BLaER1 (cell line): ENCODE results near the gene RIPOR2.

Experiments
- H3K27ac ChIP-seq: shearing (Covaris generic); formaldehyde crosslinking; 2 replicates; pipeline ENCODE4 v1.8.1; 2022
- H3K27me3 ChIP-seq: shearing (Covaris generic); formaldehyde crosslinking; 2 replicates; pipeline ENCODE4 v1.8.1; 2022
- H3K36me3 ChIP-seq: shearing (Covaris generic); formaldehyde crosslinking; 2 replicates; pipeline ENCODE4 v1.8.1; 2022
- H3K4me1 ChIP-seq: shearing (Covaris generic); formaldehyde crosslinking; 2 replicates; pipeline ENCODE4 v1.8.1; 2022
- H3K4me2 ChIP-seq: shearing (Covaris generic); formaldehyde crosslinking; 2 replicates; pipeline ENCODE4 v1.8.1; 2022
- H3K4me3 ChIP-seq: shearing (Covaris generic); formaldehyde crosslinking; 2 replicates; pipeline ENCODE4 v1.8.1; 2022
- H3K9ac ChIP-seq: shearing (Covaris generic); formaldehyde crosslinking; 2 replicates; pipeline ENCODE4 v1.8.1; 2022
- H3K9me3 ChIP-seq: shearing (Covaris generic); formaldehyde crosslinking; 2 replicates; pipeline ENCODE4 v1.8.1; 2022
- H4K20me1 ChIP-seq: shearing (Covaris generic); formaldehyde crosslinking; 2 replicates; pipeline ENCODE4 v1.8.1; 2022
- Cebpa-rat ChIP-seq: shearing (Covaris generic); IDR thresholded peaks from 2 replicates; pipeline ENCODE4 v1.8.1; 2022

Gene RIPOR2

DNA sequence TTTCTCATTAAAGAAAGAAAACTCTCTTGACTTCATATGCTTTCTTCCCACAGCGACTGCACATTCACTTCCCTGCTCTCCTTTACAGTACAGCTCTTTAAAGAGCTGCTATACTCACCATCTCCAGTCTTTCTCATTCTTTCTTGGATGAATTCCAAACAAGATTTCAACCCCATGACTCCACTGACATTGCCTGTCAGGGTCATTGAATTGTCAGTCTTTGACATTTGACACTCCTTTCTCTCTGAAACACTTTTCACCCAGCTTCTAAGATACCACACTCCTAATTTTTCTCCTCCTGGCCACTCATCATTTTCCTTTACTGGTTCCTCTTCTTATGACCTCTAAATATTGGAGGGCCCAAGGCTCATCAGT lies 136.2 kb downstream of the RIPOR2 start:
- Histone ChIP-seq H3K27me3 (no peaks in the 10 kb centered on the region), H3K4me2 (no peak overlapping the region), H4K20me1 (no peaks in the 10 kb centered on the region), H3K27ac (no peak overlapping the region), H3K4me3 (no peak overlapping the region), H3K9ac (no peak overlapping the region), H3K4me1 (no peaks in the 10 kb centered on the region), H3K36me3 (peaks cover 9% of the 10 kb centered on the region; the same call in 1 of the 2 replicates), H3K9me3 (no peaks in the 10 kb centered on the region)
- no peak for TF ChIP-seq Cebpa-rat

DNA sequence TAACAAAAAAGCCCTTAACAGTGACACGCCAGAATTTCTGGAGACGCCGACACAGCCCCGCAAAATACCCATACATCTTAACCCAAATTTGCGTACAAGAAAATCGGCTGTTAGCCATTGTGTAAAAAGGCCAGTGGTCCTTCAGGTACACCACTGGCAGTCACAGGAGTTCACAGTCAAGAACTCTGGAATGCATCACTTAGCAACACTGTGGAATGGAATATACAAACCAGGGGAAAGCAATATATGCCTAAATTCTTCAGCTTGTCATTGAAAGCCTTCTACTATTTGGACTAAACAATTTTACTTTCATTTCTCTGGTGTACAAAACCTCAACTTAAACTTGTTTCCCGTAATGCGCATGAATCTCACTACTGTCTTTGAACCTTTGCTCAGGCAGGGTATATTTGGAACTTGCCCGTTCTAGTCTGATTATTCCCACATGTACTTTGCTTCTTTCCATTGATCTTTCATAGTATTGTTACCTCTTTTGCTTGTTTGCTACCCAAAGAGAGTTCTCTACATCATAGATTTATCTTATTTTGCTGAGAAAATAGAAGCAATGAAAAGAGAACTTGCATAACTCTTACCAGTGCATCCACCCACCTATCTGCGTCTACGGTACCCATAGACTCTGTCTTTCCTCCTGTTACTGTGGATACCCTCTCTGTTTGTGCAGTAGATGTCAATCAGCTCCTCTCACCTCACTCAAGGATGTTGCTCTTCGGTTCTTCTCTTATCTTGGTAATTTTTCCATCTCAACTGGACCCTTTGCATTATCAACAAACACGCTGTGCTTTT lies 136.8 kb downstream of the RIPOR2 start, which contains the start of gene ARMH2:
TSS of gene ARMH2 (minus strand) at position 178 of the 801 bp plus-strand sequence. CDS start at position 118, 60 bp downstream.
- H3K9ac ChIP-seq, result no peak within 1 kb of the TSS
- no peaks in the 10 kb centered on the region for H3K9me3 ChIP-seq
- no peak within 1 kb of the TSS for H3K4me3 ChIP-seq
- H3K27ac ChIP-seq, result no peak within 1 kb of the TSS
- H3K4me2 ChIP-seq, result no peak within 1 kb of the TSS
- no peak for TF ChIP-seq Cebpa-rat
- H3K27me3 ChIP-seq, result no peaks in the 10 kb centered on the region
- peaks cover 7% of the 10 kb centered on the region; the same call in 1 of the 2 replicates for H3K36me3 ChIP-seq
- no peaks in the 10 kb centered on the region for H4K20me1 ChIP-seq
- no peaks in the 10 kb centered on the region for H3K4me1 ChIP-seq

DNA sequence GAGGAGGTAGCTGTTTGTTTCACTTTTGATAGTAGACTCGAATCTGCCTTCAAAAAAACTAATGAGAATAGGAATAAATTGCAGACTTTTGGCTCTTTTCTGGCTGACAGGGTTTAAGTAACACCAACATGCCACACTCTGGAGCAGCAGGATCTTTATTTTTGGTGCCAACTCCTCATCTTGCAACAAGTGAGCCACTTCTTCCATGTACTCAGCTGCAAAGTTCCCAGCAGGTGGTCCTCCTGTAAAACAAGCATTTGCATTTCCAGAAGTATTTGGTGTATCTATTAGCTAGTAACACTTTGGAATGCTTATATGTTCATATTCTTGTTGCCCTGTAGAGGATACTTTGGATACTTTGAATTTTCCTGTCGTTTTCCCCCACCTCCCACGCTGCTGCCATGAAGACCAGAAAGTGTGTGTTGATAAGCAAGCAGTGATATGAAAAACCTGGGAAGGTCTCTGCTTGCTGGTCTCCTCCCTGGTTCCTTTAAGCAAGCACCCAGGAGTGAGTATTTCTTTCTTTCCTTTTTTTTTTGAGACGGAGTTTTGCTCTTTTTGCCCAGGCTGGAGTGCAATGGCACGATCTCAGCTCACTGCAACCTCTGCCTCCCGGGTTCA lies 138.1 kb downstream of the RIPOR2 start:
- TF ChIP-seq Cebpa-rat, result no peak

DNA sequence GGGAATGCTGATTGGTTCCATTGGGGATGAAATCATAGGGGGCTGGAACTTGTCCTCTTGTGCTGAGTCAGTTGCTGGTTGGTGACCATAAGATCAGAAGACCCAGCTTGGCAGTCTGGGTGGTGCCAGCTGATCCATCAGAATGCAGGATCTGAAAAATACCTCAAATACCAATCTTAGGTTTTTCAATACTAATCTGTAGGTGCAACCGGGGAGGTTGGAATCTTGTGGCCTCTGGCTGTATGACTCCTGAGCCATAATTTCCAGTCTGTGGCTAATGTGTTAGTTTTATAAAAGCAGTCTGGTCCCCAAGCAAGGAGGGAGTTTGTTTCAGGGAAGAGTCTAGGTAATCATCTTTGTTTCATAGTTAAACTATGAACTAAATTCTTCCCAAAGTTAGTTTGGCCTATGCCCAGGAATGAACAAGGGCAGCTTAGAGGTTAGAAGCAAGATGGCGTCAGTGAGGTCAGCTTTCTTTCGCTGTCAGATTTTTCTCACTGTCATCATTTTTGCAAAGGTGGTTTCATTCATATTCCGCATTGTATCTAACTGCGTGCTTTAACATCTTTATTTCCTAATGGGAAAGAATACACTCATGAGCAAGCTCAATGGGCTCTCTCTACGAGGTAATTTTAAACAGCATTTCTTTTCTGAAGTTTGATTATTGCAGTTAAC lies 139.0 kb downstream of the RIPOR2 start:
- Histone ChIP-seq H3K4me3 (no peak overlapping the region), H3K4me2 (no peak overlapping the region), H3K36me3 (0 out of 2 replicates have a peak, but pooled peaks cover 2% of the 10 kb centered on the region), H4K20me1 (no peaks in the 10 kb centered on the region), H3K9ac (no peak overlapping the region), H3K27me3 (no peaks in the 10 kb centered on the region), H3K4me1 (no peaks in the 10 kb centered on the region), H3K9me3 (no peaks in the 10 kb centered on the region), H3K27ac (no peak overlapping the region)
- no peak for TF ChIP-seq Cebpa-rat

More for the DNA sequence above, 138.1 kb downstream of the RIPOR2 start:
- Histone ChIP-seq H4K20me1 (no peaks in the 10 kb centered on the region), H3K9me3 (no peaks in the 10 kb centered on the region), H3K4me2 (no peak overlapping the region), H3K27me3 (no peaks in the 10 kb centered on the region), H3K9ac (no peak overlapping the region), H3K27ac (no peak overlapping the region), H3K4me1 (no peaks in the 10 kb centered on the region), H3K4me3 (no peak overlapping the region), H3K36me3 (no peaks in the 10 kb centered on the region)

DNA sequence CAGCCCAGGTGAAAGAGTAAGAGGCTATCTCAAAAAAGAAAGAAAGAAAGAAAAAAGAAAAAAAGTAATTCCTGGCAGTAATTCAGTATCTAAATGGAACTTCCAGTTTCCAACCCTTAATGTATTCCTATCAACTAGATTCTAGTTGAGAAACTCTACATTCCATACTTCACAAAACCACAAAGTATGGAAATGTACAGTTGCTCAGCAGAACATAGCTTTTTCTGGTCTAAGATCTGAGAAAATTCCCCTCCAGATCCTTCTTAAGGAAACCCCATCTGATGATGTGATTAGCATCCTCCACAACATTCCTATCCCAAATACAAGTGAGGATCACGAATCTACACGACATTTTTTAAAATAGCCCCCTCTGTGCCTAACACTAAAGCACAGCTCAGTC lies 140.7 kb downstream of the RIPOR2 start:
- Histone ChIP-seq H3K27me3 (no peaks in the 10 kb centered on the region), H3K9me3 (no peaks in the 10 kb centered on the region), H3K36me3 (peaks cover 6% of the 10 kb centered on the region; the same call in 1 of the 2 replicates), H4K20me1 (no peaks in the 10 kb centered on the region), H3K9ac (no peak overlapping the region), H3K4me1 (no peaks in the 10 kb centered on the region), H3K27ac (no peak overlapping the region), H3K4me3 (no peak overlapping the region), H3K4me2 (no peak overlapping the region)
- TF ChIP-seq Cebpa-rat, result no peak

DNA sequence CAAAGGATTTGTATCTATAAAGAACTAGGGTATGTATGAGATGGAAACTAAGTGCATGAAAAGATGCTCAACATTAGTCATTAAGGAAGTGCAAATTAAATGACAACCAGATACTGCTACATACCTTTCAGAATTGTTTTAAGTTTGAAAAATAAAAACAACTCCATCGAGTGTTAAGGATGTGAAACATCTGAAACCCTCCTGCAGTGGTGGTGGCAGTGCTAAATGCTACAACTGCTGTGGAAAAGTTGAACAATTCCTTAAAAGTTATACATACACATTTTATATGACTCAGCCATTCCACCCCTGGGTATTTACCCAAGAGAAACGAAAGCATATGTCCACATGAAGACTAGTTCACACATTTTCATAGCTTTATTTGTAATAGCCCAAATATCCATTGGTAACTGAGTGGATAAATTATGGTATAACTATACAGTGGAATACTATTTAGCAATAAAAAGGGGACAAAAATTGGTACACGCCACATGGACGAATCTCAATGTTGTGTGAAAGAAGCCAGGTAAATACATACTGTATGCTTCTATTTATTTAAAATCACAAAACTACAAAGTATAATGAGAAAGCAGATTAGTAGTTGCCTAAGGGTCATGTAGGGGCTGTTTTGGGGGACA lies 147.6 kb downstream of the RIPOR2 start:
- H3K4me1 ChIP-seq, result no peaks in the 10 kb centered on the region
- H3K9me3 ChIP-seq, result no peaks in the 10 kb centered on the region
- no peak overlapping the region for H3K27ac ChIP-seq
- no peak for TF ChIP-seq Cebpa-rat
- H4K20me1 ChIP-seq, result no peaks in the 10 kb centered on the region
- H3K27me3 ChIP-seq, result no peaks in the 10 kb centered on the region
- no peak overlapping the region for H3K9ac ChIP-seq
- H3K4me2 ChIP-seq, result no peak overlapping the region
- H3K4me3 ChIP-seq, result no peak overlapping the region
- peaks cover 64% of the 10 kb centered on the region for H3K36me3 ChIP-seq

DNA sequence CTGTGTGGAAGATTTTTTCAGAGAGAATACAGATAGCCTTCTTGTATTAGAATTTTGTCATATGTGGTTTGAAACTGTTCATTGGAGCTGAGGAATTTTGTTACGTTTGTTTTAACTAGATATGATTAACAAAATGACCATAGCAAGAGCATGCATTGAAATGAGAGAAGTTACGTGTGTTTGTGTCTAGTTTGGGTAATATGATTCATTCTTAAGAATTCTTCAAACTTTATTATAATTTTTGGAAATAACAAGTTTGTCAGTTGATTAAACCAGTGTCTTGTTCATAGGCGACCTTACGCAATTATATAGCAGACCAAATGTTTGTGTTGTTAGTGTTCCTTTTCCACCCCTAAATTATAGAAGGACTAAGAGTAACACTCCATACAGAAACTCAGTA lies 155.6 kb downstream of the RIPOR2 start:
- H3K9me3 ChIP-seq, result no peaks in the 10 kb centered on the region
- H3K4me3 ChIP-seq, result no peak overlapping the region
- H3K4me1 ChIP-seq, result peaks cover 32% of the 10 kb centered on the region
- H3K27me3 ChIP-seq, result no peaks in the 10 kb centered on the region
- TF ChIP-seq Cebpa-rat, result no peak
- peaks cover 49% of the 10 kb centered on the region for H4K20me1 ChIP-seq
- H3K36me3 ChIP-seq, result peaks cover 67% of the 10 kb centered on the region
- H3K9ac ChIP-seq, result no peak overlapping the region
- no peak overlapping the region for H3K27ac ChIP-seq
- H3K4me2 ChIP-seq, result no peak overlapping the region

DNA sequence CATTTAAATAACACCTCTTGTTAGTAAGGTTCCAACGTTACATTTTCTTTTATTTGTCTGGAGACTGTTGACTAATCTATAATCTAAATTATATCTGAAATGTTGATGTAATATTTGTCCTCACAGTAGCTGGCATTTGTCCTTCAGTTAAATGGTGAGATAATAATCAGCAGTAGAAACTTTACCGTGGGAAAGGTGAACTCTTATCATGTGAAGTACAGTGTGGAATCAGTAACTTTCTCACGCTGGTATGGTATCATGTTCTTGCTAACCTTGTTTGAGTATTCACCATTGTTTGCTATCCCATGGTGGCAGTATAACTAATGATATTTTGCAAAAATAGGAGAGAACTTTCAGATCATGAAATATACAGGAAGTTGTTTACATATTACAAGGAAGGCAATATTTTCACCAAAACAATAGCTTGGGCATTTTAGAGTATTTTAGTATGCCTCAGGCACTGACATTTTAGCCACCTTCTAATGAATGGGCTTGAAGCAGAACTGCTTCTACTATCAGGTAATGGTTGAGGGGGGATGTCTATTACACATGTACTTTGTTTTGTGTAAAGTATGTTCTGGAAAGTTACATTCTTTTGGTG lies 156.2 kb downstream of the RIPOR2 start:
- Histone ChIP-seq H3K9me3 (no peaks in the 10 kb centered on the region), H3K9ac (no peak overlapping the region), H3K27ac (no peak overlapping the region), H4K20me1 (peaks cover 49% of the 10 kb centered on the region), H3K27me3 (no peaks in the 10 kb centered on the region), H3K4me1 (peaks cover 32% of the 10 kb centered on the region), H3K4me2 (no peak overlapping the region), H3K4me3 (no peak overlapping the region), H3K36me3 (peaks cover 61% of the 10 kb centered on the region)
- no peak for TF ChIP-seq Cebpa-rat

DNA sequence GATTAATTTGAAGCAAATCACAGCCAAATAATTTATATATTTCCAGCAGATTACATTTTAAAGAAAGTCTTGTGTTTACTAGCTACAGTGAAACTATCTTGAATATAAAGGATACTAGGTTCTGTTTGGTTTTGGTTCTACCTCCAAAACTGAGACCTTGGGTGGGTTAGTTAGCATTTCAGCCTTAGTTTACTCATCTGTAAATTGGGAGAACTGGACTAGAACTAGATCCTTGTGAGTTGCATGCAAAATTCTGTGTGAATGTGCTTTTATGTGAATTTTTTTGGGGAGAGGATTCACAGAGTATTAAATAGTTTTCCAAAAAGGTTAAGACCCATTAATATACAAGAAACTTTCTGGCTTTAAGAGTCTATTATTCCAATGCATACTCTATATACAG lies 156.9 kb downstream of the RIPOR2 start:
- Histone ChIP-seq H3K4me1 (peaks cover 36% of the 10 kb centered on the region), H3K4me2 (no peak overlapping the region), H4K20me1 (peaks cover 49% of the 10 kb centered on the region), H3K36me3 (peaks cover 55% of the 10 kb centered on the region), H3K9ac (no peak overlapping the region), H3K4me3 (no peak overlapping the region), H3K9me3 (no peaks in the 10 kb centered on the region), H3K27ac (no peak overlapping the region), H3K27me3 (no peaks in the 10 kb centered on the region)
- TF ChIP-seq Cebpa-rat, result no peak
